ENCODE data around the gene UBL4B. TPM values are rescaled to one million over a fixed set of nuclear protein-coding genes. Genes with fewer than 3 reads are reported as not detected.

Gene UBL4B
- total RNA-seq, 2 donors from 2014 or later = 8.4 TPM; not detected in 1

DNA sequence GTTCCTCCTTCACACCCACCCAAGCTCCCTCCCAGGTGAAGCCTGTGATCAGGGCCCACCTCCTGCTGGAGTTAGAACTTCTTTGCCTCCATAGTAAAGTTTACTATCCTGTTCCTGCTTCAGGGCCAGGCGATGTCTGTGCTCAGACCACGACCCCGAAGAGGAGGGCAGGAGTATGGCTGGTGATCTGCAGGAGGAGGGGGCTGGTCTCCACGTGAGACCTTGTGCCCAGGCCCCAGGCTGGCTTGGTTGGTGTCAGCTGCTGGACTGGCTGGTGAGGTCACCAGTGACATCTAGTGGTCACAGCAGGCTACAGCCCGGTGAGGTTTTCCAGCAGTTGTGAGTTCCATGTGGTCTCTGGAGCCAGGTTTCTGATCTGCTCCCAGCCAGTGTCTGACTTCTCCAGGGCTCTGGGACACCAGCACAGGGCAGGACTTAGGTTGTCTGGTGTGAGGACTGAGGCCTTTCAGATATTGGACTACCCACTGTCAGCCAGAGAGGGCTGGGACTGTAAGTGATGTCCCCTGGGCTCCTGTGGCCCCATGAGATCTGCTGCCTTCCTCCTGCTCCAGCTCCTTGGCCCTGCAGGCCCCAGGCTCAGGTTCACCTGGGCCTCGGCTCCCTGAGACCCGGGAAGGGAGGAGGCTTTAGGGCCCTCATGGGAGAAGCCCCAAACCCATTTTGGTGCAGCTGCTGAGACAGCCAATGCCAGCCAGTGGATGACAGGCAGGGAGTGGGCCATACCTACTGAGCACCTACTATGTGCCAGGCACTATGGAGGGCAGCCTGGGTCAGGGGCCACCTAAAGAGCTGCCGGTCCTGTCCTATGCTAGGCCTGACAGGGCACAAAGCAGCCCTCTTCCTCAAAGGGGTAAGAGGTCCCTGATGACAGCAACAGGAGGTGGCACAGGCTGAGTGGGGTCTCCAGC lies 6.0 kb upstream of the UBL4B start:
- Histone ChIP-seq H3K27me3 (replicated peaks; ENCODE audit: insufficient read depth) (no peaks in the 10 kb centered on the region), H3K9me3 (no peaks in the 10 kb centered on the region), H3K4me3 (no peak overlapping the region), H3K36me3 (no peaks in the 10 kb centered on the region), H3K4me1 (replicated peaks) (no peaks in the 10 kb centered on the region), H3K27ac (no peak overlapping the region)
- TF ChIP-seq, protein P1, sequence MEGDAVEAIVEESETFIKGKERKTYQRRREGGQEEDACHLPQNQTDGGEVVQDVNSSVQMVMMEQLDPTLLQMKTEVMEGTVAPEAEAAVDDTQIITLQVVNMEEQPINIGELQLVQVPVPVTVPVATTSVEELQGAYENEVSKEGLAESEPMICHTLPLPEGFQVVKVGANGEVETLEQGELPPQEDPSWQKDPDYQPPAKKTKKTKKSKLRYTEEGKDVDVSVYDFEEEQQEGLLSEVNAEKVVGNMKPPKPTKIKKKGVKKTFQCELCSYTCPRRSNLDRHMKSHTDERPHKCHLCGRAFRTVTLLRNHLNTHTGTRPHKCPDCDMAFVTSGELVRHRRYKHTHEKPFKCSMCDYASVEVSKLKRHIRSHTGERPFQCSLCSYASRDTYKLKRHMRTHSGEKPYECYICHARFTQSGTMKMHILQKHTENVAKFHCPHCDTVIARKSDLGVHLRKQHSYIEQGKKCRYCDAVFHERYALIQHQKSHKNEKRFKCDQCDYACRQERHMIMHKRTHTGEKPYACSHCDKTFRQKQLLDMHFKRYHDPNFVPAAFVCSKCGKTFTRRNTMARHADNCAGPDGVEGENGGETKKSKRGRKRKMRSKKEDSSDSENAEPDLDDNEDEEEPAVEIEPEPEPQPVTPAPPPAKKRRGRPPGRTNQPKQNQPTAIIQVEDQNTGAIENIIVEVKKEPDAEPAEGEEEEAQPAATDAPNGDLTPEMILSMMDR (IDR thresholded peaks at IDR 0.05) = peak; percentile 52 to 91 (median 74)
- TF ChIP-seq POLR2AphosphoS5 (IDR thresholded peaks at IDR 0.05) = no peak
- intact Hi-C loops (cut with DNase I) = loop anchor here (5.0 kb wide), 1 partner anchor 54 kb away; no protein-coding TSS in a partner anchor
- peak; percentile 60 for DNase-seq (ENCODE audit: low spot score)
- 25% methylated on average over 8 of the region's 8 CpGs for WGBS

DNA sequence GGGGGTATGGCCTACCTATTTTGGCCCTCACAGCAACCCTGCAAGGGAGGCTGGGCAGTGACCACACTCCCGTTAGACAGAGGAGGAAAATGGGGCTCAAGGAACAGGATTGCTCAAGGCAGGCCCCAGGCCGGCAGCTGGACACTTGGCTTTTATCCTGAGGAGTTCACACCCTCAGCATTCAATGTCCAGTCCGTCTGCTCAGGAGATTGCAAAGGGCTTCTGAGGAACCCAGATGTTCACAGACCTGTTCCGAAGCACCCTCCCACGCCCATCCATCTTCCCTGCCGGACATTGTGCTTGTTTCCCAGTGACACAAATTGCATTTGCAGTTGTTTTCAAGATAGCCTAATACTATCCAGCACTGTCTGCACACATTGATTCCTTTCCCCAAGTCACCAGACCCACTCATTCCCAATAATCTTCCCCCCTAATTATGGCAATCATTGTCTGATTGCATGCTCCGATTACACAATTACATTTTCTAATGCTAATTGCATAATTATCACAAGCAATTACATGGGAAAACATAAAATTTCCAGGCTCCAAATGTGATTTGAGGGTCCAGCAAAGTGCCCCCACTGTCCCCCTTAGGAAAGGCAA lies 4.3 kb upstream of the UBL4B start:
- H3K36me3 ChIP-seq = no peaks in the 10 kb centered on the region
- 75% methylated on average over 7 of the region's 7 CpGs for WGBS
- H3K9me3 ChIP-seq = no peaks in the 10 kb centered on the region
- no peak for DNase-seq (ENCODE audit: low spot score)
- TF ChIP-seq POLR2AphosphoS5 (IDR thresholded peaks at IDR 0.05) (no peak), POLR2A (IDR thresholded peaks at IDR 0.05) (no peak)
- TF ChIP-seq, protein P1 (IDR thresholded peaks at IDR 0.05) = no peak
- no peak overlapping the region for H3K27ac ChIP-seq
- H3K4me3 ChIP-seq = no peak overlapping the region
- intact Hi-C loops (cut with DNase I) = loop anchor here (5.0 kb wide), 1 partner anchor 56 kb away; no protein-coding TSS in a partner anchor
- H3K4me1 ChIP-seq (replicated peaks) = no peaks in the 10 kb centered on the region
- H3K27me3 ChIP-seq (replicated peaks; ENCODE audit: insufficient read depth) = no peaks in the 10 kb centered on the region

DNA sequence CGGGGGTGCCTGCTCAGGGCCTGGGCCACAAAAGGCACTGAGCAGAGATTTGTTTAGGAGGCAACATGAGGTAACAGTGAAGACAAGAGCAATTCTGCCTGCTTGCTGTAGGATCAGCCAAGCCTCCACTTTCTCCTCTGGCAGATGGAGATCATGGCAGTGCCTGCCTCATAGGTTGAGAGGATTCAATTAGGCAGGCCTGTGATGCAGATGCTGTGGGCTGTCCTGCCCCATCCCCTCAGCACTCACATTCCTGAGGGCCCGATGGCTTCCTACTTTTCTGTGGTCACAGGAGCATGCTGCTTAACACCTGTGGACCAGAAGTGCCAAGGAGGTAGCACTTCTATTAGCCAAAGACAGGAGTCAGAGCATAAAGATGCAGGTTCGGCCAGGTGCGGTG lies 1.2 kb upstream of the UBL4B start:
- intact Hi-C loops (cut with DNase I) = no loop called here
- TF ChIP-seq POLR2A (IDR thresholded peaks at IDR 0.05) (no peak), POLR2AphosphoS5 (IDR thresholded peaks at IDR 0.05) (no peak)
- TF ChIP-seq, protein P1 (IDR thresholded peaks at IDR 0.05) = no peak
- Histone ChIP-seq H3K27me3 (replicated peaks; ENCODE audit: insufficient read depth) (no peaks in the 10 kb centered on the region), H3K4me1 (replicated peaks) (no peaks in the 10 kb centered on the region), H3K36me3 (no peaks in the 10 kb centered on the region), H3K9me3 (no peaks in the 10 kb centered on the region), H3K4me3 (no peak overlapping the region), H3K27ac (no peak overlapping the region)
- 82% methylated on average over 4 of the region's 4 CpGs for WGBS
- DNase-seq (ENCODE audit: low spot score) = no peak

DNA sequence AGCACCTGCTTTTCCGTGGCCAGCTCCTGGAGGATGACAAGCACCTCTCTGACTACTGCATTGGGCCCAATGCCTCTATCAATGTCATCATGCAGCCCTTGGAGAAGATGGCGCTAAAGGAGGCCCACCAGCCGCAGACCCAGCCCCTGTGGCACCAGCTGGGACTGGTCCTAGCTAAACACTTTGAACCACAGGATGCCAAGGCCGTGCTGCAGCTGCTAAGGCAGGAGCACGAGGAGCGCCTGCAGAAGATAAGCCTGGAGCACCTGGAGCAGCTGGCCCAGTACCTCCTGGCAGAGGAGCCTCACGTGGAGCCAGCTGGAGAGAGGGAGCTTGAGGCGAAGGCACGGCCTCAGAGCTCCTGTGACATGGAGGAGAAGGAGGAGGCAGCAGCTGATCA lies 413 bp downstream of the UBL4B start:
- no peak overlapping the region for H3K27ac ChIP-seq
- no peaks in the 10 kb centered on the region for H3K36me3 ChIP-seq
- no peaks in the 10 kb centered on the region for H3K4me1 ChIP-seq (replicated peaks)
- intact Hi-C loops (cut with DNase I) = no loop called here
- no peak for DNase-seq (ENCODE audit: low spot score)
- 66% methylated on average over 9 of the region's 9 CpGs for WGBS
- no peak overlapping the region for H3K4me3 ChIP-seq
- TF ChIP-seq, protein P1 (IDR thresholded peaks at IDR 0.05) = no peak
- TF ChIP-seq POLR2AphosphoS5 (IDR thresholded peaks at IDR 0.05) (no peak), POLR2A (IDR thresholded peaks at IDR 0.05) (no peak)
- no peaks in the 10 kb centered on the region for H3K27me3 ChIP-seq (replicated peaks; ENCODE audit: insufficient read depth)
- H3K9me3 ChIP-seq = no peaks in the 10 kb centered on the region

All from prostate gland (tissue), 2 donors.